ENCODE data around the gene LILRA6. TPM values are rescaled to one million over a fixed set of nuclear protein-coding genes. Genes with fewer than 3 reads are reported as not detected.
"Not testable (repeated sequence)": the region's sequence is repeated elsewhere in the genome, so short reads cannot be mapped to it uniquely, and the experiment has no call there.

The LILRA6 gene
- total and polyA plus RNA-seq, 7 experiments from 2014 or later: 0.12 to 27.0 (median 0.97) TPM

GRCh38 chr19:54223277-54223936 is 19.2 kb downstream of the LILRA6 start:
- CTCF ChIA-PET: not testable (repeated sequence)
- intact Hi-C loops (cut with micrococcal nuclease): loop anchor here in 1 of 2 donors (2.0 kb wide), 1 partner anchor 21 kb away; no protein-coding TSS in a partner anchor

GRCh38 chr19:54222474-54223276 is 19.9 kb downstream of the LILRA6 start, which contains the start of gene LILRB3:
TSS of gene LILRB3 (minus strand) at chr19:54223007. CDS start at chr19:54222976, 31 bp downstream.
- DNase-seq; H3K36me3 ChIP-seq (ENCODE audit: control insufficient read depth in 2 of 3, insufficient read depth in 3 of 3, low read length in 3 of 3); H3K4me1 ChIP-seq (ENCODE audit: control insufficient read depth in 2 of 2, insufficient read depth in 2 of 2, low read length in 2 of 2); CTCF ChIA-PET; H3K27me3 ChIP-seq (ENCODE audit: control insufficient read depth in 2 of 2, insufficient read depth in 2 of 2, low read length in 2 of 2); H3K27ac ChIP-seq (ENCODE audit: low read depth, low read length); H3K9me3 ChIP-seq (ENCODE audit: control insufficient read depth in 2 of 3, low read length in 3 of 3); H3K4me3 ChIP-seq (ENCODE audit: low read length); H3K4me1 Mint-ChIP-seq; POLR2A ChIA-PET; H3K9me3 Mint-ChIP-seq; H3K36me3 Mint-ChIP-seq: not testable (repeated sequence)
- intact Hi-C loops (cut with micrococcal nuclease): loop anchor here in 1 of 2 donors (2.0 kb wide), 1 partner anchor 22 kb away; no protein-coding TSS in a partner anchor
- peaks cover 0 to 16% (median 1%) of the 10 kb centered on the region in 5 donors for H3K27me3 Mint-ChIP-seq
- H3K27ac Mint-ChIP-seq: peak within 1 kb of the TSS in 2 of 9 donors; percentile 14 to 48
- H3K4me3 Mint-ChIP-seq: peak within 1 kb of the TSS in 2 of 10 donors; percentile 25 to 63
- ATAC-seq: peak; percentile 90

More at GRCh38 chr19:54223277-54223936, 19.2 kb downstream of the LILRA6 start:
- POLR2A ChIA-PET; H3K36me3 Mint-ChIP-seq; DNase-seq; H3K4me1 ChIP-seq (ENCODE audit: control insufficient read depth in 2 of 2, insufficient read depth in 2 of 2, low read length in 2 of 2); H3K4me3 ChIP-seq (ENCODE audit: low read length); H3K27me3 ChIP-seq (ENCODE audit: control insufficient read depth in 2 of 2, insufficient read depth in 2 of 2, low read length in 2 of 2); H3K9me3 Mint-ChIP-seq; H3K4me1 Mint-ChIP-seq; H3K9me3 ChIP-seq (ENCODE audit: control insufficient read depth in 2 of 3, low read length in 3 of 3); H3K27ac ChIP-seq (ENCODE audit: low read depth, low read length); H3K36me3 ChIP-seq (ENCODE audit: control insufficient read depth in 2 of 3, insufficient read depth in 3 of 3, low read length in 3 of 3); ATAC-seq: not testable (repeated sequence)
- Mint-ChIP-seq H3K27ac (peak overlapping the region in 1 of 9 donors; percentile 48), H3K27me3 (peaks cover 0 to 16% (median 3%) of the 10 kb centered on the region in 5 donors), H3K4me3 (peak overlapping the region in 1 of 10 donors; percentile 63)

- H3K4me1 Mint-ChIP-seq; H3K9me3 Mint-ChIP-seq; POLR2A ChIA-PET; H3K27me3 ChIP-seq (ENCODE audit: control insufficient read depth in 2 of 2, insufficient read depth in 2 of 2, low read length in 2 of 2); H3K27ac ChIP-seq (ENCODE audit: low read depth, low read length); H3K36me3 Mint-ChIP-seq; ATAC-seq; H3K27ac Mint-ChIP-seq; H3K4me3 Mint-ChIP-seq; H3K9me3 ChIP-seq (ENCODE audit: control insufficient read depth in 2 of 3, low read length in 3 of 3); H3K4me1 ChIP-seq (ENCODE audit: control insufficient read depth in 2 of 2, insufficient read depth in 2 of 2, low read length in 2 of 2); H3K4me3 ChIP-seq (ENCODE audit: low read length); H3K36me3 ChIP-seq (ENCODE audit: control insufficient read depth in 2 of 3, insufficient read depth in 3 of 3, low read length in 3 of 3); DNase-seq: not testable (repeated sequence)
- intact Hi-C loops (cut with micrococcal nuclease): loop anchor here in 1 of 2 donors (2.0 kb wide), 1 partner anchor 23 kb away; no protein-coding TSS in a partner anchor
- CTCF ChIA-PET: interaction anchor here (0.6 kb wide), 1 partner anchor 797 kb away, joined by 3 read pairs; no protein-coding TSS in a partner anchor
- H3K27me3 Mint-ChIP-seq: peaks cover 0 to 16% (median 1%) of the 10 kb centered on the region in 5 donors
Observed at GRCh38 chr19:54221947-54222346, 20.6 kb downstream of the LILRA6 start.

GRCh38 chr19:54219702-54220101 is 22.9 kb downstream of the LILRA6 start:
- H3K27ac ChIP-seq (ENCODE audit: low read depth, low read length); H3K4me3 Mint-ChIP-seq; H3K9me3 Mint-ChIP-seq; DNase-seq; H3K27me3 ChIP-seq (ENCODE audit: control insufficient read depth in 2 of 2, insufficient read depth in 2 of 2, low read length in 2 of 2); H3K4me1 ChIP-seq (ENCODE audit: control insufficient read depth in 2 of 2, insufficient read depth in 2 of 2, low read length in 2 of 2); POLR2A ChIA-PET; intact Hi-C loops (cut with micrococcal nuclease); H3K36me3 ChIP-seq (ENCODE audit: control insufficient read depth in 2 of 3, insufficient read depth in 3 of 3, low read length in 3 of 3); ATAC-seq; H3K4me3 ChIP-seq (ENCODE audit: low read length); CTCF ChIA-PET; H3K27ac Mint-ChIP-seq; H3K4me1 Mint-ChIP-seq; H3K36me3 Mint-ChIP-seq; H3K9me3 ChIP-seq (ENCODE audit: control insufficient read depth in 2 of 3, low read length in 3 of 3): not testable (repeated sequence)
- peaks cover 0 to 16% (median 1%) of the 10 kb centered on the region in 5 donors for H3K27me3 Mint-ChIP-seq

GRCh38 chr19:54218960-54219661 is 23.5 kb downstream of the LILRA6 start:
- Histone ChIP-seq H3K4me3 (ENCODE audit: low read length) (no peak overlapping the region), H3K27ac (ENCODE audit: low read depth, low read length) (no peak overlapping the region), H3K36me3 (ENCODE audit: control insufficient read depth in 2 of 3, insufficient read depth in 3 of 3, low read length in 3 of 3) (no peaks in the 10 kb centered on the region), H3K4me1 (ENCODE audit: control insufficient read depth in 2 of 2, insufficient read depth in 2 of 2, low read length in 2 of 2) (no peaks in the 10 kb centered on the region), H3K9me3 (ENCODE audit: control insufficient read depth in 2 of 3, low read length in 3 of 3) (no peaks in the 10 kb centered on the region), H3K27me3 (ENCODE audit: control insufficient read depth in 2 of 2, insufficient read depth in 2 of 2, low read length in 2 of 2) (no peaks in the 10 kb centered on the region)
- ATAC-seq (no peak), DNase-seq (no peak)
- intact Hi-C loops (cut with micrococcal nuclease): no loop called here
- H3K27ac Mint-ChIP-seq: no peak overlapping the region
- peaks cover 0 to 5% (median 0%) of the 10 kb centered on the region in 5 donors for H3K36me3 Mint-ChIP-seq
- ChIA-PET POLR2A (no interaction called here), CTCF (no interaction called here)
- H3K27me3 Mint-ChIP-seq: peaks cover 0 to 16% (median 1%) of the 10 kb centered on the region in 5 donors
- H3K4me3 Mint-ChIP-seq: no peak overlapping the region
- H3K9me3 Mint-ChIP-seq: peaks cover 0 to 2% (median 0%) of the 10 kb centered on the region in 11 donors
- peaks cover 0 to 10% (median 5%) of the 10 kb centered on the region in 7 donors for H3K4me1 Mint-ChIP-seq

GRCh38 chr19:54218259-54218658 is 24.3 kb downstream of the LILRA6 start:
- ATAC-seq: no peak
- H3K27ac ChIP-seq (ENCODE audit: low read depth, low read length): no peak overlapping the region
- no peaks in the 10 kb centered on the region for H3K4me1 ChIP-seq (ENCODE audit: control insufficient read depth in 2 of 2, insufficient read depth in 2 of 2, low read length in 2 of 2)
- Mint-ChIP-seq H3K9me3 (peaks cover 0 to 1% (median 0%) of the 10 kb centered on the region in 11 donors), H3K4me3 (no peak overlapping the region), H3K4me1 (peaks cover 0 to 8% (median 3%) of the 10 kb centered on the region in 7 donors), H3K27me3 (peaks cover 0 to 12% (median 1%) of the 10 kb centered on the region in 5 donors), H3K27ac (no peak overlapping the region), H3K36me3 (peaks cover 0 to 5% (median 0%) of the 10 kb centered on the region in 5 donors)
- intact Hi-C loops (cut with micrococcal nuclease): no loop called here
- no peaks in the 10 kb centered on the region for H3K9me3 ChIP-seq (ENCODE audit: control insufficient read depth in 2 of 3, low read length in 3 of 3)
- H3K4me3 ChIP-seq (ENCODE audit: low read length): no peak overlapping the region
- CTCF ChIA-PET: no interaction called here
- DNase-seq: no peak
- H3K27me3 ChIP-seq (ENCODE audit: control insufficient read depth in 2 of 2, insufficient read depth in 2 of 2, low read length in 2 of 2): no peaks in the 10 kb centered on the region
- POLR2A ChIA-PET: no interaction called here
- no peaks in the 10 kb centered on the region for H3K36me3 ChIP-seq (ENCODE audit: control insufficient read depth in 2 of 3, insufficient read depth in 3 of 3, low read length in 3 of 3)

Data from naive thymus-derived CD4-positive, alpha-beta T cell (primary cell).